ENCODE data around the gene TMEM203. TPM values are rescaled to one million over a fixed set of nuclear protein-coding genes. Genes with fewer than 3 reads are reported as not detected.

Gene TMEM203
- total and polyA plus RNA-seq, 2 of the 13 experiments (the other 11 are each of a cell fraction or from before 2014, with no cell fraction given), result 23.4 to 36.7 TPM

DNA sequence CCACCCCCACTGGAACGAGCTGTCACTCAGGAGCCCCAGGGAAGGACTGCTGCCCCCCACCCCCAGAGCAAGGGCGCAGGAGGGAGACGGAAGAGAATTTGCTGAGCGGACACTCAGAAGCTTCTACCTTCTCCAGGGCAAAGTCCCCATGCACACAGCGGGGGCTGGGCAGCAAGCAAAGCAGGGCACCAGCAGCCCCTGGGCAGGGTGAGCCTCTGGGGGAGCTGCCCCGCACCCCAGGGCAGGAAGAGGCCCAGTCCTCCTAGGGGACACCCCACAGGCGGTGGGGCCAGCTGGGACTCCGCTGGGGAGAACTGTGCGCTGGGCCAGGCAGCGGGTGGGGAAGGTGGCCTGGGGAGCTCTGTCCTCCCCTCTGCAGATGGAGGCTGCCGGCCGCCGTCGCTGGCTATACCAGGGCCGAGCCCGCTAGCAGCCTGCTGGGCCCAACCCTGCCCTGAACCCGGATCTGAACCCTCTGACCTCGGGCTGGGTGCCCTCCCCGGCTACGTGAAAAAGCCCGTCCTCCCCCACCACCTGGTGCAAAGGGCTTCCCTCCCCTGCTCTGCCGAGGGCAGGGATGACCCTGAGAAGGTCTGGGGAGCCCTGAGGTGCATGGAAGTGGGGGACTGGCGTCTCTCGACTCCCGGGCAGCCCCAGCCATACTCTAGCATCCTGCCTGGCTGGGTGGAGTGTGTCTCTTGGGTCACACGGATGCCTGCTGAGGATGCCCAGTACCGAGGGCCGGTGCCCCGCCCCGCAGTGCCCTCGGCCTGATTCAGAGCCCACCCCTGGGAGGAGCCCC lies 24.7 kb upstream of the TMEM203 start (continued):
- TF ChIP-seq ZNF607 (CRISPR knock-in tag; IDR thresholded peaks at IDR 0.05; ENCODE audit: borderline replicate concordance) (0 out of 2 replicates have a peak, but pooled peaks have one; percentile 60), KLF6 (CRISPR knock-in tag; IDR thresholded peaks at IDR 0.05) (no peak), MYNN (CRISPR knock-in tag; IDR thresholded peaks at IDR 0.05; ENCODE audit: low read depth) (no peak), AGO2 (optimal IDR thresholded peaks at IDR 0.05; ENCODE audit: low read depth, low read length) (peak; percentile 72), HNRNPL (IDR thresholded peaks at IDR 0.05; ENCODE audit: low read depth, low read length) (peak; percentile 98), IRF2 (CRISPR knock-in tag; IDR thresholded peaks at IDR 0.05) (peak; percentile 22; the same call in 1 of the 2 replicates), ZNF772 (CRISPR knock-in tag; IDR thresholded peaks at IDR 0.05) (no peak; the same call in 1 of the 2 replicates), KDM5A (IDR thresholded peaks at IDR 0.05; ENCODE audit: borderline replicate concordance, low read length) (no peak), ZNF205 (CRISPR knock-in tag; IDR thresholded peaks at IDR 0.05) (peak; percentile 58; the same call in 1 of the 2 replicates), HIVEP1 (CRISPR knock-in tag; IDR thresholded peaks at IDR 0.05) (peak; percentile 86; the same call in 1 of the 2 replicates), SP5 (CRISPR knock-in tag; IDR thresholded peaks at IDR 0.05; ENCODE audit: borderline replicate concordance, low read depth) (peak; percentile 41), ZNF629 (CRISPR knock-in tag; conservative IDR thresholded peaks at IDR 0.05) (no peak; the same call in 1 of the 2 replicates)
- TF ChIP-seq, protein P1, sequence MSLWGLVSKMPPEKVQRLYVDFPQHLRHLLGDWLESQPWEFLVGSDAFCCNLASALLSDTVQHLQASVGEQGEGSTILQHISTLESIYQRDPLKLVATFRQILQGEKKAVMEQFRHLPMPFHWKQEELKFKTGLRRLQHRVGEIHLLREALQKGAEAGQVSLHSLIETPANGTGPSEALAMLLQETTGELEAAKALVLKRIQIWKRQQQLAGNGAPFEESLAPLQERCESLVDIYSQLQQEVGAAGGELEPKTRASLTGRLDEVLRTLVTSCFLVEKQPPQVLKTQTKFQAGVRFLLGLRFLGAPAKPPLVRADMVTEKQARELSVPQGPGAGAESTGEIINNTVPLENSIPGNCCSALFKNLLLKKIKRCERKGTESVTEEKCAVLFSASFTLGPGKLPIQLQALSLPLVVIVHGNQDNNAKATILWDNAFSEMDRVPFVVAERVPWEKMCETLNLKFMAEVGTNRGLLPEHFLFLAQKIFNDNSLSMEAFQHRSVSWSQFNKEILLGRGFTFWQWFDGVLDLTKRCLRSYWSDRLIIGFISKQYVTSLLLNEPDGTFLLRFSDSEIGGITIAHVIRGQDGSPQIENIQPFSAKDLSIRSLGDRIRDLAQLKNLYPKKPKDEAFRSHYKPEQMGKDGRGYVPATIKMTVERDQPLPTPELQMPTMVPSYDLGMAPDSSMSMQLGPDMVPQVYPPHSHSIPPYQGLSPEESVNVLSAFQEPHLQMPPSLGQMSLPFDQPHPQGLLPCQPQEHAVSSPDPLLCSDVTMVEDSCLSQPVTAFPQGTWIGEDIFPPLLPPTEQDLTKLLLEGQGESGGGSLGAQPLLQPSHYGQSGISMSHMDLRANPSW (CRISPR knock-in tag; IDR thresholded peaks at IDR 0.05; ENCODE audit: borderline replicate concordance), result peak; percentile 91; the same call in 1 of the 2 replicates
- TF ChIP-seq, protein P2, sequence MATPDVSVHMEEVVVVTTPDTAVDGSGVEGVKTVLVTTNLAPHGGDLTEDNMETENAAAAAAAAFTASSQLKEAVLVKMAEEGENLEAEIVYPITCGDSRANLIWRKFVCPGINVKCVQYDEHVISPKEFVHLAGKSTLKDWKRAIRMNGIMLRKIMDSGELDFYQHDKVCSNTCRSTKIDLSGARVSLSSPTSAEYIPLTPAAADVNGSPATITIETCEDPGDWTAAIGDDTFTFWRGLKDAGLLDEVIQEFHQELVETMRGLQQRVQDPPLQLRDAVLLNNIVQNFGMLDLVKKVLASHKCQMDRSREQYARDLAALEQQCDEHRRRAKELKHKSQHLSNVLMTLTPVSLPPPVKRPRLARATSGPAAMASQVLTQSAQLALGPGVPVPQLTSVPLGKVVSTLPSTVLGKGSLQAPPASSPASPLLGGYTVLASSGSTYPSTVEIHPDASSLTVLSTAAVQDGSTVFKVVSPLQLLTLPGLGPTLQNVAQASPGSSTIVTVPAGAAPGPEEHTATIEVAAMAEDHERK (CRISPR knock-in tag; IDR thresholded peaks at IDR 0.05; ENCODE audit: low read depth), result no peak
- TF ChIP-seq, protein P3, sequence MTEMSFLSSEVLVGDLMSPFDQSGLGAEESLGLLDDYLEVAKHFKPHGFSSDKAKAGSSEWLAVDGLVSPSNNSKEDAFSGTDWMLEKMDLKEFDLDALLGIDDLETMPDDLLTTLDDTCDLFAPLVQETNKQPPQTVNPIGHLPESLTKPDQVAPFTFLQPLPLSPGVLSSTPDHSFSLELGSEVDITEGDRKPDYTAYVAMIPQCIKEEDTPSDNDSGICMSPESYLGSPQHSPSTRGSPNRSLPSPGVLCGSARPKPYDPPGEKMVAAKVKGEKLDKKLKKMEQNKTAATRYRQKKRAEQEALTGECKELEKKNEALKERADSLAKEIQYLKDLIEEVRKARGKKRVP (CRISPR knock-in tag; IDR thresholded peaks at IDR 0.05), result no peak
- TF ChIP-seq, protein P4, sequence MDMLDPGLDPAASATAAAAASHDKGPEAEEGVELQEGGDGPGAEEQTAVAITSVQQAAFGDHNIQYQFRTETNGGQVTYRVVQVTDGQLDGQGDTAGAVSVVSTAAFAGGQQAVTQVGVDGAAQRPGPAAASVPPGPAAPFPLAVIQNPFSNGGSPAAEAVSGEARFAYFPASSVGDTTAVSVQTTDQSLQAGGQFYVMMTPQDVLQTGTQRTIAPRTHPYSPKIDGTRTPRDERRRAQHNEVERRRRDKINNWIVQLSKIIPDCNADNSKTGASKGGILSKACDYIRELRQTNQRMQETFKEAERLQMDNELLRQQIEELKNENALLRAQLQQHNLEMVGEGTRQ (IDR thresholded peaks at IDR 0.05; ENCODE audit: low read depth, low read length), result no peak
- TF ChIP-seq, protein P4 (CRISPR knock-in tag; IDR thresholded peaks at IDR 0.05; ENCODE audit: borderline replicate concordance), result no peak
- TF ChIP-seq, protein P5, sequence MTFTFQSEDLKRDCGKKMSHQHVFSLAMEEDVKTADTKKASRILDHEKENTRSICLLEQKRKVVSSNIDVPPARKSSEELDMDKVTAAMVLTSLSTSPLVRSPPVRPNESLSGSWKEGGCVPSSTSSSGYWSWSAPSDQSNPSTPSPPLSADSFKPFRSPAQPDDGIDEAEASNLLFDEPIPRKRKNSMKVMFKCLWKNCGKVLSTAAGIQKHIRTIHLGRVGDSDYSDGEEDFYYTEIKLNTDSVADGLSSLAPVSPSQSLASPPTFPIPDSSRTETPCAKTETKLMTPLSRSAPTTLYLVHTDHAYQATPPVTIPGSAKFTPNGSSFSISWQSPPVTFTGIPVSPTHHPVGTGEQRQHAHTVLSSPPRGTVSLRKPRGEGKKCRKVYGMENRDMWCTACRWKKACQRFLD (CRISPR knock-in tag; IDR thresholded peaks at IDR 0.05; ENCODE audit: borderline replicate concordance), result no peak
